Measurements from ENCODE around the gene NME7. TPM values are rescaled to one million over a fixed set of nuclear protein-coding genes. Genes with fewer than 3 reads are reported as not detected.
"Not testable (repeated sequence)": the region's sequence is repeated elsewhere in the genome, so short reads cannot be mapped to it uniquely, and the experiment has no call there.

Gene NME7
- total RNA-seq, 1 donor from 2014 or later: 13.4 TPM

GRCh38 chr1:169300854-169301253 is 66.7 kb downstream of the NME7 start:
- no peak for DNase-seq

GRCh38 chr1:169298441-169298840 is 69.2 kb downstream of the NME7 start:
- peak; percentile 71 for DNase-seq

GRCh38 chr1:169295846-169296245 is 71.8 kb downstream of the NME7 start:
- no peak for DNase-seq

- no peak for DNase-seq
Observed at GRCh38 chr1:169295425-169295824, 72.2 kb downstream of the NME7 start.

DNA sequence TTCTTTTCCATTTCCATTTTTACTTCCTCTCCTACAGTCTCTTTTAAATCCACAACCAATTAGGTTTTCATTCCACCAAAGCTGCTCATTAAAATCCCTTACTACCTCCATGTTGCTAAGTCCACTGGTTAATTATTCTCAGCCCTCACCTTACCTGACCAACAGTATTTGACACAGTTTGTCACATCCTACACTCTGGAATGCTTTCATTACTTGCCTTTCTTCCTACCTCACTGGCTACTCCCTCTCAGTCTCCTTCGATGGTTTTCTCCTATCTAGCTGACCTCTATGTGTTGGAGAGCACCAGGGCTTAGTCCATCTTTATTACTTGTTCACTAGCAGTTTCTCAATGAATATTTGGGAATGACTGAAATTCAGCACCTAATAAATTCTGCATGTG is 78.6 kb downstream of the NME7 start:
- no peak for DNase-seq

GRCh38 chr1:169288011-169288414 is 79.6 kb downstream of the NME7 start:
- no peak for DNase-seq

GRCh38 chr1:169287280-169287679 is 80.3 kb downstream of the NME7 start:
- no peak for DNase-seq

DNA sequence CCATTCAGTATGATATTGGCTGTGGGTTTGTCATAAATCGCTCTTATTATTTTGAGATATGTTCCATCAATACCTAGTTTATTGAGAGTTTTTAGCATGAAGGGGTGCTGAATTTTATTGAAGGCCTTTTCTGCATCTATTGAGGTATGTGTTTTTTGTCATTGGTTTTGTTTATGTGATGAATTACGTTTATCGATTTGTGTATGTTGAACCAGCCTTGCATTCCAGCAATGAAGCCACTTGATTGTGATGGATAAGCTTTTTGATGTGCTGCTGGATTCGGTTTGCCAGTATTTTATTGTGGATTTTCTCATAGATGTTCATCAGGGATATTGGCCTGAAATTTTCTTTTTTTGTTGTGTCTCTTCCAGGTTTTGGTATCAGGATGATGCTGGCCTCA is 86.0 kb downstream of the NME7 start:
- not testable (repeated sequence) for DNase-seq

DNA sequence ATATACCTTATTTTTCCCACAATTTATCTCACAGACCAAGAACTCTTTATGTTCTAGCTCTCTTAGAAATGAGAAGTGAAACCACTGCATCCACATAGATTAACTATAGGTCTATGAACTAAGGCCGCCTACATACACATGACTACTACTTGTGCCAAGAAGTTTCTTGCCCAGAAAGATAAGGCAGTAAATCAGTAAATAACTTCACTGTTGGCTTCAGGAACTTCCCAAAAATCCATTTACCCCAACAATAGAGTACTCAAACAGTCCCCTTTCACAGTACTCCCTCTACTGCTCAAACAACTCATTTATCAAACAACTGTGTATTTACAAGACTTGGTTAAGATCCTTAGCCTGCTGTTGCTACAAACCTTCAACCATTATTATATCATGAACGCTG is 96.5 kb downstream of the NME7 start:
- DNase-seq: no peak

DNA sequence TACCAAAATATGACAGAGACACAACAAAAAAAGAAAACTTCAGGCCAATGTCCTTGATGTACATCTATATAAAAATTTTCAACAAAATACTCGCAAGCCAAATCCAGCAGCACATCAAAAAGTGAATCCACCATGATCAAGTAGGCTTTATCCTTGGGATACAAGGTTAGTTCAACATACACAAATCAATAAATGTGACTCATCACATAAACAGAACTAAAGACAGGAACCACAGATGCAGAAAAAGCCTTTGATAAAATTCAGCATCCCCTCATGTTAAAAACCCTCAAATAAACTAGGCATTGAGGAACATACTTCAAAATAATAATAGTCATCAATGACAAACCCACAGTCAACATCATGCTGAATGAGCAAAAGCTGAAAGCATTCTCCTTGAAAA is 101.5 kb downstream of the NME7 start:
- no peak for DNase-seq

GRCh38 chr1:169263059-169263458 is 104.5 kb downstream of the NME7 start:
- no peak for DNase-seq

- no peak for DNase-seq
Observed at GRCh38 chr1:169261884-169262283, 105.7 kb downstream of the NME7 start.

DNA sequence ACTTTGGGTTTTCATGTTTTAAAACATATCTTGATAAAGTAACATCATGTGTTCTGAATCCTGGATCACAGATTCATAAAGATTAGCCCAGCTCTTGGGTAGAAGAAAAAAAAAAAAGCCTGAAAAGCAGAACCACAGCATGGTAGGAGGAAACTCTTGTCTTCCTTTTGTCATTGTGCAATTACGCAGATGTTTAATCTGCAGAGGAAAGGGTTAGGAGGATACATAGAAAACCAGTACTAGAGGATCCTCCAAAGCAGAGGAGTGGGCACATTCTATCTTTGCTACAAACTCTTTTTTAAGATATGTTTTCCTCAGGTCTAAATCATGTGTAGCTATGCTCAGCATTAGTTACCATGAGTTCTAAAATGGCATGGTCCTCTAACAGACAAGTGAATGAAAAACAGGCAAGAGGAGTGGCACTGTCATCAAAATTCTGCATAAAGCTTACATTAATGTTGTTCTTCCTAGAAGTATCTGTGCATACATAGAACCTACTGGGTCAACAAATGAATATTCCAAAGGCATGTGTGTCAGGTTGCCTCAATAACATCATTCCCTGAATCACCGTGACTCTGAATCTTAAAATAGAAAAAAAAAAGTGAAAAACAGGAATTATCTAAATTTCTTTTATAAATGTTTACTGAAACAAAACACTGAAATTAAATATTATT is 107.0 kb downstream of the NME7 start:
- DNase-seq: no peak

DNA sequence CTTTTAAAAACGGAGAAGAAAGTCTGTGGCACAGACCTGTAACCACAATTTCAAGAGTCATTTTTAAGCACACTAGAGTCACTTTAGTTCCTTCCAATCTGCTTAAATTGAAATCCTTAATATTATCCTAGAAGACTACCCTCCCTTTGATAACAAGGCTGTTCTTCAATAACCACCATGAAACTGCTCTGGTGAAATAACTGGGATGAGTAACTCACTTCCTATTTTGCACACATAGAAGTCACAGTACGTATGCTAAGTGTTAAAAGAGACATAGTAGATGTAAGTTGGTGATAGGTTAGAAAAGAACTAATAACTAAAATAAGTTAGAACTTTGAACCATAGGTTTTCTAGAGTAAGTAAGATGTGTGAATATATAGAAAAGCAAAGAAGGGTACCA is 107.8 kb downstream of the NME7 start:
- DNase-seq: no peak

GRCh38 chr1:169250795-169251194 is 116.8 kb downstream of the NME7 start:
- no peak for DNase-seq

DNA sequence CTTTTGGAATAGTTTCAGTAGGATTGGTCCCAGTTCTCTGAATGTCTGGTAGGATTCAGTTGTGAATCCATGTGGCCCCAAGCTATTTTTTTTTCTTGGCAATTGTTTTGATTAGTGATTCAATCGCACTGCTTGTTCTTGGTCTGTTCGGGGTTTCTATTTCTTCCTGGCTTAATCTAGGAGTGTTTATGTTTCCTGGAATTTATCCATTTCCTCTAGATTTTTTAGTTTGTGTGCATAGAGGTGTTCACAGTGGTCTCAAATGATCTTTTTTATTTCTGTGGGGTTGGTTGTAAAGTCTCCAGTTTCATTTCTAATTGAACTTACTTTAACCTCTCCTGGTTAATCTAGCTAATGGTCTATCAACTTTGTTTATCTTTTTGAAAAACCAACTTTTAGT is 117.6 kb downstream of the NME7 start:
- no peak for DNase-seq

- no peak for DNase-seq
Observed at GRCh38 chr1:169249611-169250010, 118.0 kb downstream of the NME7 start.

- peak; percentile 35 for DNase-seq
Observed at GRCh38 chr1:169245706-169246105, 121.9 kb downstream of the NME7 start.

GRCh38 chr1:169240449-169241232 is 127.0 kb downstream of the NME7 start:
- DNase-seq: no peak

DNA sequence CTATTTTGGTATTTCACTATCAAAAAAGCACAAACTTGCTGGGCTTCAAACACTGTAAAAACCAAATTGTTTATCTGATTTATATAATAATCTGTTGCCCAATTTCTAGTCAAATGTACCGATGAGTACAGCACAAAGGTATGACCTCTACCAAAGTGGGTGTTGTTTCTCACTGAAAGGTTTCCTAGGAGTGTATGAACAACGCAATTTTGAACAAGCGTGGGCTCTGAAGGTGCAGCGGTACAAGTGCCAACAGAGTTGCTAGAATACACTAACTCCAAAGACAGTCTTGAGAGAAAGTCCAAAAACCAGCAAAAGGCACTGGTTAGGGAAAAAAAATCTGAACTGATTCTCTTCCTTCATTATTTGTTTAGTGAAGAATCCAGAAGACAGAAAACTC is 130.7 kb downstream of the NME7 start:
- DNase-seq: no peak

- DNase-seq: peak; percentile 37
Observed at GRCh38 chr1:169236143-169236542, 131.5 kb downstream of the NME7 start.

- no peak for DNase-seq
Observed at GRCh38 chr1:169235568-169235967, 132.0 kb downstream of the NME7 start.

- no peak for DNase-seq
Observed at GRCh38 chr1:169234780-169235179, 132.8 kb downstream of the NME7 start.

DNA sequence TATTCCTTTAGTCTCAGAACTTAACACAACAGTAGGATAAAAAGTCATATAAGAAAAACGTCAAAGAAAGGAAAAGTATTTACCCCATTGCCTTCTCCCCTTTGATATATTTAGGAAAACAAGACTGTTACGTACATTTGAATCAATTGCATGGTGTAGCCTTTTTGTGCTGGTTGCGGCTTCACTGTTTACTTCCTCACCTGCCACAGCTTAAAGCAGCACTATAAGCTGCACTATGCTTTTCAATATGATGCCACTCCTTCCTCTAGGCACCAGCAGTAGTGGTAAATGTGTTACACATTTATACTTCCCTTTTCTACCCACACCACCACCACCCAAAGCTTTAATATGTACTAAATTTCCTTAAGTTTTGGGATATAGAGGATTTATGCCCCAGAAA is 150.0 kb downstream of the NME7 start:
- no peak for DNase-seq

All from tongue (tissue), 2 donors.